A673 (cell line): ENCODE data around the gene CUTA.

ENCODE experiments used
- CTCF ChIP-seq: fragments of 300-800, 200-600 bp; sonication (generic); conservative IDR thresholded peaks from 2 replicates; pipeline ENCODE4 v1.5.1; 2017; ENCODE audit warnings: low read depth, mild to moderate bottlenecking, antibody characterized with exemption, low read length, moderate library complexity, mixed read lengths
- EZH2 ChIP-seq: fragments of 200-600 bp; sonication (generic); IDR thresholded peaks from 2 replicates; pipeline ENCODE4 v1.6.1; 2017; ENCODE audit warnings: borderline replicate concordance, low read depth, mild to moderate bottlenecking, mixed read lengths, antibody characterized with exemption, low read length; ENCODE audit not compliant: poor library complexity, severe bottlenecking

- no peak for TF ChIP-seq CTCF
- no peak for TF ChIP-seq EZH2
These were observed 27.3 kb upstream of the CUTA start for GRCh38 chr6:33445119-33445603.
